Panc1 (cell line): ENCODE data around the gene SLC6A8. TPM values are rescaled to one million over a fixed set of nuclear protein-coding genes. Genes with fewer than 3 reads are reported as not detected.
"Not testable (repeated sequence)": the region's sequence is repeated elsewhere in the genome, so short reads cannot be mapped to it uniquely, and the experiment has no call there.

Source experiments
- ATAC-seq: fragments of 200-7000 bp; cut with Tn5 transposase; 2 replicates; pipeline ENCODE4 v1.9.1; 2020; ENCODE audit warnings: mild to moderate bottlenecking, moderate library complexity
- BruUV-seq: library from RNA; stranded (reverse); fragments of 400-500 nt; replicated peaks from 2 replicates; lab custom pipeline; 2021; lab: Mats Ljungman, UMichigan
- CTCF ChIA-PET: fragments of 300-600 bp; sonication (Branson Sonifier 250); formaldehyde crosslinking; loops from one replicate; lab custom pipeline; 2022; ENCODE audit warnings: antibody characterized with exemption; lab: Charles Lee
- POLR2A ChIA-PET: fragments of 300-600 bp; sonication (Branson Sonifier 250); formaldehyde crosslinking; loops from one replicate; lab custom pipeline; 2022; ENCODE audit warnings: antibody characterized with exemption; lab: Charles Lee
- DNase-seq: peaks from one replicate; pipeline ENCODE4 v3.0.0-alpha.2; 2010; ENCODE audit warnings: low read depth, low spot score
- H3K27ac ChIP-seq: 2 replicates; pipeline ENCODE4 v1.5.1; 2011; ENCODE audit warnings: mild to moderate bottlenecking, low read length, inconsistent platforms
- H3K27me3 ChIP-seq: fragments of 200-500 bp; sonication (Bioruptor generic); 2 replicates; pipeline ENCODE4 v1.6.0; 2014; ENCODE audit warnings: low read length, inconsistent platforms; ENCODE audit not compliant: control insufficient read depth, insufficient read depth
- H3K36me3 ChIP-seq: fragments of 200-500 bp; sonication (Bioruptor generic); 2 replicates; pipeline ENCODE4 v1.5.1; 2014; ENCODE audit warnings: inconsistent platforms, mild to moderate bottlenecking, low read length, moderate library complexity; ENCODE audit not compliant: control insufficient read depth, insufficient read depth
- H3K4me1 ChIP-seq: 2 replicates; pipeline ENCODE4 v1.5.1; 2011; ENCODE audit warnings: inconsistent platforms, mild to moderate bottlenecking, low read length, moderate library complexity; ENCODE audit not compliant: control insufficient read depth, insufficient read depth
- H3K4me3 ChIP-seq, 2 experiments: 2 replicates each; pipeline ENCODE4 v1.5.1; 2011 to 2012; ENCODE audit warnings: low read depth in 2 of 2, low read length in 2 of 2, mild to moderate bottlenecking in 2 of 2, inconsistent platforms in 1 of 2, moderate library complexity in 1 of 2
- H3K9me3 ChIP-seq: fragments of 200-500 bp; sonication (Bioruptor generic); 2 replicates; pipeline ENCODE4 v1.5.1; 2014; ENCODE audit warnings: low read depth, mild to moderate bottlenecking, inconsistent platforms, low read length, moderate library complexity; ENCODE audit not compliant: control insufficient read depth, insufficient read depth
- POLR2AphosphoS5 ChIP-seq: IDR thresholded peaks from 2 replicates; pipeline ENCODE4 v1.6.1; 2012; ENCODE audit warnings: mild to moderate bottlenecking, low read depth, low read length, moderate library complexity
- REST ChIP-seq, 2 experiments: IDR thresholded peaks; 2 replicates each; pipeline ENCODE4 v1.6.1; 2011 to 2012; ENCODE audit warnings: low read depth in 2 of 2, control low read depth in 1 of 2, low read length in 1 of 2, mild to moderate bottlenecking in 1 of 2, moderate library complexity in 1 of 2; ENCODE audit not compliant: insufficient read depth in 1 of 2
- SIN3A ChIP-seq: IDR thresholded peaks from 2 replicates; pipeline ENCODE4 v1.6.1; 2012; ENCODE audit warnings: low read depth, mild to moderate bottlenecking, low read length, moderate library complexity, borderline replicate concordance; ENCODE audit not compliant: insufficient read depth
- TCF7L2 ChIP-seq: IDR thresholded peaks from 2 replicates; pipeline ENCODE4 v1.6.1; 2011; ENCODE audit warnings: mild to moderate bottlenecking, low read depth, low read length, inconsistent platforms
- in situ Hi-C: cut with HindIII; loops from 2 replicates; pipeline ENCODE4 v1.10.0; 2016; ENCODE audit warnings: low sequenced_read_pairs, low pct_unique_long_range_greater_than_20kb
- intact Hi-C: fragments of 100-400 bp; cut with micrococcal nuclease; formaldehyde crosslinking; loops from one replicate; pipeline ENCODE4 v1.10.0; 2022; ENCODE audit not compliant: unreplicated experiment
- total RNA-seq: library from RNA; stranded (reverse); gene quantifications from one replicate; pipeline ENCODE4 v1.2.1, GENCODE V29; 2021; ENCODE audit not compliant: unreplicated experiment
- TF ChIP-seq, protein P1 (sequence below): fragments of 450-650 bp; IDR thresholded peaks from 2 replicates; pipeline ENCODE4 v1.5.1; 2017; ENCODE audit warnings: mild to moderate bottlenecking

Gene SLC6A8
- total RNA-seq, 1 experiment from 2014 or later: 125 TPM

GRCh38 chrX:153740631-153741222, 53.0 kb downstream of the SLC6A8 start:
- intact Hi-C loops (no loop called here), in situ Hi-C loops (no loop called here)
- no TSS peak for BruUV-seq
- DNase-seq (no peak), ATAC-seq (no peak)
- no peak for TF ChIP-seq SIN3A
- no peak for TF ChIP-seq TCF7L2
- TF ChIP-seq POLR2AphosphoS5: no peak
- TF ChIP-seq REST (IDR thresholded peaks at IDR 0.05; ENCODE audit: insufficient read depth in 1 of 2, low read depth in 2 of 2, low read length in 1 of 2): no peak
- Histone ChIP-seq H3K9me3 (no peaks in the 10 kb centered on the region), H3K27ac (no peak overlapping the region), H3K4me1 (no peaks in the 10 kb centered on the region), H3K27me3 (no peaks in the 10 kb centered on the region), H3K4me3 (no peak overlapping the region), H3K36me3 (no peaks in the 10 kb centered on the region)
- CTCF ChIA-PET: no interaction called here
- POLR2A ChIA-PET: no interaction called here

DNA sequence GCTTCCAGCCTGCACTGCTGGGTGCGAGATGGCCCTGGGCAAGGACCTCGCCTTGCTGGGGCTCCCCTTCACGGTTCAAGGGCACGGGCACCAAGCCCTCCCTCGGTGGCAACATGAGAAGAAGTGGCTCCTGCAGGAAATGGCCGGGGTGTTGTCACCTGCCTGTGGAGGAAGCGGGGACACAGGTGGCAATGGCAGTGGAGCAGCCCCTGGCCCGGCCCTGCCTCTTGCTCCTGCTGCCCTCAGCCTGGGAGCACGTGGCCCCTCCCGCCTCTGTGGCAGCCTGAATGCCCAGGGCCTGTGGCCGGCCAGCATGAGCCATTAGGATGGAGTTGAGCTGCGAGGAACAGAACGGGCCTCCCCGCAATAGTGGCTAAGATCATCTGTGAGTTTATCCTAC, 53.7 kb downstream of the SLC6A8 start:
- no TSS peak for BruUV-seq
- CTCF ChIA-PET: no interaction called here
- Histone ChIP-seq H3K27ac (no peak overlapping the region), H3K36me3 (no peaks in the 10 kb centered on the region), H3K27me3 (no peaks in the 10 kb centered on the region), H3K4me1 (no peaks in the 10 kb centered on the region), H3K9me3 (no peaks in the 10 kb centered on the region), H3K4me3 (no peak overlapping the region)
- TF ChIP-seq SIN3A: no peak
- no peak for TF ChIP-seq REST (IDR thresholded peaks at IDR 0.05; ENCODE audit: insufficient read depth in 1 of 2, low read depth in 2 of 2, low read length in 1 of 2)
- TF ChIP-seq, protein P1, sequence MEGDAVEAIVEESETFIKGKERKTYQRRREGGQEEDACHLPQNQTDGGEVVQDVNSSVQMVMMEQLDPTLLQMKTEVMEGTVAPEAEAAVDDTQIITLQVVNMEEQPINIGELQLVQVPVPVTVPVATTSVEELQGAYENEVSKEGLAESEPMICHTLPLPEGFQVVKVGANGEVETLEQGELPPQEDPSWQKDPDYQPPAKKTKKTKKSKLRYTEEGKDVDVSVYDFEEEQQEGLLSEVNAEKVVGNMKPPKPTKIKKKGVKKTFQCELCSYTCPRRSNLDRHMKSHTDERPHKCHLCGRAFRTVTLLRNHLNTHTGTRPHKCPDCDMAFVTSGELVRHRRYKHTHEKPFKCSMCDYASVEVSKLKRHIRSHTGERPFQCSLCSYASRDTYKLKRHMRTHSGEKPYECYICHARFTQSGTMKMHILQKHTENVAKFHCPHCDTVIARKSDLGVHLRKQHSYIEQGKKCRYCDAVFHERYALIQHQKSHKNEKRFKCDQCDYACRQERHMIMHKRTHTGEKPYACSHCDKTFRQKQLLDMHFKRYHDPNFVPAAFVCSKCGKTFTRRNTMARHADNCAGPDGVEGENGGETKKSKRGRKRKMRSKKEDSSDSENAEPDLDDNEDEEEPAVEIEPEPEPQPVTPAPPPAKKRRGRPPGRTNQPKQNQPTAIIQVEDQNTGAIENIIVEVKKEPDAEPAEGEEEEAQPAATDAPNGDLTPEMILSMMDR: no peak
- no peak for TF ChIP-seq TCF7L2
- TF ChIP-seq POLR2AphosphoS5: no peak
- no peak for DNase-seq
- in situ Hi-C loops (no loop called here), intact Hi-C loops (no loop called here)
- ATAC-seq: no peak
- POLR2A ChIA-PET: no interaction called here

GRCh38 chrX:153742111-153742510, 54.4 kb downstream of the SLC6A8 start:
- in situ Hi-C loops, ATAC-seq: not testable (repeated sequence)

DNA sequence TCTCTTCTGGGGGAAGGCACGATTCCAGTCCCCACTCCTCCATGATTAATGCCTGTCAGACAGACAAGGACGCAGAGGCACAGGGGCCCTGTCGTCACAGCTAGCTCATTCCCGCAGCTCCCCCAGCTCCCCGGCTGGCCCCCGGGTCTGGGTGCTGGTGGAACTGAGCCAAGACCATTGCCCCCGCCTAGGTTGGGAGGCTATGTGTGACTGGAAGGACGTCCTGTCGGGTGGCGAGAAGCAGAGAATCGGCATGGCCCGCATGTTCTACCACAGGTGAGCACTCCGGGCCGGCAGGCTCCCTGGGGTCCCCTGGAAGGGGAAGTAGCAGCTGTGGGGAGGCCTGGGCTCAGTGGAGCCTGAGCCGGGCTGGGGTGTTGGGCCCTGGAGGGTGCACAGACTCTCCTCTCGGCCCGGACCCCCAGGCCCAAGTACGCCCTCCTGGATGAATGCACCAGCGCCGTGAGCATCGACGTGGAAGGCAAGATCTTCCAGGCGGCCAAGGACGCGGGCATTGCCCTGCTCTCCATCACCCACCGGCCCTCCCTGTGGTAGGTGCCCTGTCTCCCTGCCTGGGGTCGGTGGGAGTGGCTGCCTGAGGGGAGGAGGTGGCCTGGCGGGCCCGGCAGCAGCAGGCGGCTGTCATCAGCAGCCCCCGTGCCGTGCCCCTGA, 55.2 kb downstream of the SLC6A8 start:
- H3K4me3 ChIP-seq, BruUV-seq, intact Hi-C loops, DNase-seq, H3K27me3 ChIP-seq, H3K9me3 ChIP-seq, H3K27ac ChIP-seq, POLR2A ChIA-PET, H3K4me1 ChIP-seq, CTCF ChIA-PET, in situ Hi-C loops, H3K36me3 ChIP-seq, ATAC-seq: not testable (repeated sequence)

More at GRCh38 chrX:153742111-153742510, 54.4 kb downstream of the SLC6A8 start:
- H3K36me3 ChIP-seq, H3K9me3 ChIP-seq, BruUV-seq, H3K4me1 ChIP-seq, intact Hi-C loops, H3K27ac ChIP-seq, DNase-seq, H3K27me3 ChIP-seq, H3K4me3 ChIP-seq, POLR2A ChIA-PET, CTCF ChIA-PET: not testable (repeated sequence)
